Measurements from ENCODE around the gene RBFOX1.

DNA sequence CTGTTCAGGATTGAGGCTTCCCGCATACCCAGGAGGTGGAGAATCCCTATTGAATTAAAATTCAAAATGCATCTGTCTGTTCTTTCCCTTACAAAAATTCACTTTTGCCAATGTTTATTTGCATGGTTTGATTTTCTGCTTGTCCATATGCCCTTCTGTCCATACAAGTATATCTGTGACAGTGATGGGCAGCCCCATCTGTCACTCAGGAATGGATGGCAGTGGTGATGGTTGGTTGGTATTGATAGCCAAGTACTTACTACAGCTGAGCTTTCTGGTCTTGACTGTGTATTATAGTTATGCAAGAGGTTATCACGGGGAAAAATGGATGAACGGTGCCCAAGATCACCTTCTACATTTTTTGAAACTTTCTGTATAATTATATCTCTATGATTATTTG lies 171.0 kb downstream of the RBFOX1 start:
- TF ChIP-seq RAD21 (IDR thresholded peaks at IDR 0.05; ENCODE audit: insufficient read depth, low read depth, low read length) (no peak), ESRRA (IDR thresholded peaks at IDR 0.05; ENCODE audit: low read length) (no peak), DPF2 (IDR thresholded peaks at IDR 0.05) (no peak)
- TF ChIP-seq, protein P1, sequence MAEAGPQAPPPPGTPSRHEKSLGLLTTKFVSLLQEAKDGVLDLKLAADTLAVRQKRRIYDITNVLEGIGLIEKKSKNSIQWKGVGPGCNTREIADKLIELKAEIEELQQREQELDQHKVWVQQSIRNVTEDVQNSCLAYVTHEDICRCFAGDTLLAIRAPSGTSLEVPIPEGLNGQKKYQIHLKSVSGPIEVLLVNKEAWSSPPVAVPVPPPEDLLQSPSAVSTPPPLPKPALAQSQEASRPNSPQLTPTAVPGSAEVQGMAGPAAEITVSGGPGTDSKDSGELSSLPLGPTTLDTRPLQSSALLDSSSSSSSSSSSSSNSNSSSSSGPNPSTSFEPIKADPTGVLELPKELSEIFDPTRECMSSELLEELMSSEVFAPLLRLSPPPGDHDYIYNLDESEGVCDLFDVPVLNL (IDR thresholded peaks at IDR 0.05; ENCODE audit: low read depth, low read length), result no peak
- TF ChIP-seq, protein P2, sequence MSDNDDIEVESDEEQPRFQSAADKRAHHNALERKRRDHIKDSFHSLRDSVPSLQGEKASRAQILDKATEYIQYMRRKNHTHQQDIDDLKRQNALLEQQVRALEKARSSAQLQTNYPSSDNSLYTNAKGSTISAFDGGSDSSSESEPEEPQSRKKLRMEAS (IDR thresholded peaks at IDR 0.05; ENCODE audit: low read depth, low read length), result no peak
- TF ChIP-seq, protein P3, sequence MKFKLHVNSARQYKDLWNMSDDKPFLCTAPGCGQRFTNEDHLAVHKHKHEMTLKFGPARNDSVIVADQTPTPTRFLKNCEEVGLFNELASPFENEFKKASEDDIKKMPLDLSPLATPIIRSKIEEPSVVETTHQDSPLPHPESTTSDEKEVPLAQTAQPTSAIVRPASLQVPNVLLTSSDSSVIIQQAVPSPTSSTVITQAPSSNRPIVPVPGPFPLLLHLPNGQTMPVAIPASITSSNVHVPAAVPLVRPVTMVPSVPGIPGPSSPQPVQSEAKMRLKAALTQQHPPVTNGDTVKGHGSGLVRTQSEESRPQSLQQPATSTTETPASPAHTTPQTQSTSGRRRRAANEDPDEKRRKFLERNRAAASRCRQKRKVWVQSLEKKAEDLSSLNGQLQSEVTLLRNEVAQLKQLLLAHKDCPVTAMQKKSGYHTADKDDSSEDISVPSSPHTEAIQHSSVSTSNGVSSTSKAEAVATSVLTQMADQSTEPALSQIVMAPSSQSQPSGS (IDR thresholded peaks at IDR 0.05; ENCODE audit: low read length), result no peak
- TF ChIP-seq, protein P4, sequence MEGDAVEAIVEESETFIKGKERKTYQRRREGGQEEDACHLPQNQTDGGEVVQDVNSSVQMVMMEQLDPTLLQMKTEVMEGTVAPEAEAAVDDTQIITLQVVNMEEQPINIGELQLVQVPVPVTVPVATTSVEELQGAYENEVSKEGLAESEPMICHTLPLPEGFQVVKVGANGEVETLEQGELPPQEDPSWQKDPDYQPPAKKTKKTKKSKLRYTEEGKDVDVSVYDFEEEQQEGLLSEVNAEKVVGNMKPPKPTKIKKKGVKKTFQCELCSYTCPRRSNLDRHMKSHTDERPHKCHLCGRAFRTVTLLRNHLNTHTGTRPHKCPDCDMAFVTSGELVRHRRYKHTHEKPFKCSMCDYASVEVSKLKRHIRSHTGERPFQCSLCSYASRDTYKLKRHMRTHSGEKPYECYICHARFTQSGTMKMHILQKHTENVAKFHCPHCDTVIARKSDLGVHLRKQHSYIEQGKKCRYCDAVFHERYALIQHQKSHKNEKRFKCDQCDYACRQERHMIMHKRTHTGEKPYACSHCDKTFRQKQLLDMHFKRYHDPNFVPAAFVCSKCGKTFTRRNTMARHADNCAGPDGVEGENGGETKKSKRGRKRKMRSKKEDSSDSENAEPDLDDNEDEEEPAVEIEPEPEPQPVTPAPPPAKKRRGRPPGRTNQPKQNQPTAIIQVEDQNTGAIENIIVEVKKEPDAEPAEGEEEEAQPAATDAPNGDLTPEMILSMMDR (IDR thresholded peaks at IDR 0.05 in 2 of 3, conservative IDR thresholded peaks at IDR 0.05 in 1 of 3; ENCODE audit: control insufficient read depth in 2 of 3, extremely low read depth in 1 of 3, insufficient read depth in 1 of 3, low read depth in 3 of 3, low read length in 3 of 3), result no peak

All from GM12878 (cell line).